GM10266 (cell line): ENCODE data around the gene ENDOG.
"Not testable (repeated sequence)": the region's sequence is repeated elsewhere in the genome, so short reads cannot be mapped to it uniquely, and the experiment has no call there.

Experiments used
- DNase-seq: peaks from one replicate; pipeline ENCODE4 v3.0.0; 2012; ENCODE audit errors: extremely low spot score
- CTCF ChIP-seq: IDR thresholded peaks from 2 replicates; pipeline ENCODE4 v1.5.1; 2012; ENCODE audit warnings: mild to moderate bottlenecking, low read depth; ENCODE audit not compliant: control insufficient read depth, insufficient read depth; ENCODE audit errors: missing control alignments

Gene ENDOG

GRCh38 chr9:128862401-128862851, 44.1 kb downstream of the ENDOG start:
- no peak for DNase-seq

GRCh38 chr9:128863647-128864046, 45.3 kb downstream of the ENDOG start:
- DNase-seq, result peak; percentile 80
- TF ChIP-seq CTCF, result peak; percentile 97

More at GRCh38 chr9:128862401-128862851, 44.1 kb downstream of the ENDOG start:
- no peak for TF ChIP-seq CTCF

- no peak for DNase-seq
- TF ChIP-seq CTCF, result no peak
Observed at GRCh38 chr9:128870128-128870940, 52.0 kb downstream of the ENDOG start.

GRCh38 chr9:128870941-128871265, 52.6 kb downstream of the ENDOG start:
- DNase-seq, result not testable (repeated sequence)
